Iris pigment epithelial cell (primary cell): ENCODE results near the gene ERC1.

Source experiments
- DNase-seq: peaks from one replicate; pipeline ENCODE4 v3.0.0-alpha.2; 2011; ENCODE audit warnings: low read depth

Gene ERC1

DNA sequence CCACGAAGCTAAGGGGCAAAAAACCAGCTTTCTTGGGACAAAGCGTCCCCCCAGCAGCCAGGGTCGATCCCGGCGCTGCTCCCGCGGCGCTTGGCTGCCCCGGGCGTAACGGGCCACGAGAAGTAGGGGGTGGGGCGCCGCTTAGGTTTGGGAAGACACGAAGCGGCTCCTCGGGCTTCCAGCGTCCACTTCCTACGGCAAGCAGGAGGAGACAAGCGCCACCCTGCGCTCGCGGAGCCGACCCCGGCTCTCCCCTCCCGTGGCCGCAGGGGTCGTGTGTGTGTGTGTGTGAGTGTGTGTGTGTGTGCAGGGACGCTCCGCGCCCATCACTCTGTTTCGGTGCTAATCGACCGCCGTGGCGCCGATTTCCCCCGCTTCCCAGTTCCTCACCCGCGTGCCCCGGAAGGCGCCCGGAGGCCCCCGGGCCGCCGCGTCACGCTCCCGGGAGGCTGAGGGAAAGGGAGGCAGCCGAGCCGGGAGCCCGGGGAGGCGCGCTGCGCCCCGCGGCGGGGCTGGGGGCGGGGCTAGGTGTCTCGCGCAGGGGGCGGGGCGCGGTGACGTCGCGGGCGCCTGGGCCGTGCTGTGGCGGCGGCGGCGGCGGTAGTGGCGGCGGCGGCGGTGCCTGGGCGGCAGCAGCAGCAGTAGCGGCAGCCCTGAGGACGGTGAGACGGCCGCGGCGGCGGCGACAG, at the start of gene ERC1:
Gene ERC1, plus strand, starts transcription at position 563 of the 689 bp plus-strand sequence. CDS start 36,681 bp downstream, outside the sequence.
- DNase-seq: peak; percentile 88

DNA sequence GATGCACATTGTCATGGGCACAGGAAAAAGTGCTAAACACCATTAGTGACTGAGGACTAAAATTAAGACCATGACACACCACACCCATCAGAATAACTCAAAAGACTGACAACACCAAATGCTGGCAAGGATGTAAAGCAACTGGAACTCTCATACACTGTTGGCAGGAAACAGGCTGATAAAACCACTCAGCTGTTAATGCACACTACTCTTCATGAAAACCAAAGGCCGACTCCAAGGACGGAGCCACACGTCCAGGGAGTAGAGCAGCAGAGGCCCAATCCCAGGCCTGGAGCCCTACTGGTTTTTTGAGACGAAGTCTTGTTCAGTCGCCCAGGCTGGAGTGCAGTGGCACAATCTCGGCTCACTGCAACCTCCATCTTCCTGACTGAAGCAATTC, 48.0 kb upstream of the ERC1 start:
- no peak for DNase-seq

GRCh38 chr12:944211-944610, 46.8 kb upstream of the ERC1 start:
- DNase-seq: no peak

DNA sequence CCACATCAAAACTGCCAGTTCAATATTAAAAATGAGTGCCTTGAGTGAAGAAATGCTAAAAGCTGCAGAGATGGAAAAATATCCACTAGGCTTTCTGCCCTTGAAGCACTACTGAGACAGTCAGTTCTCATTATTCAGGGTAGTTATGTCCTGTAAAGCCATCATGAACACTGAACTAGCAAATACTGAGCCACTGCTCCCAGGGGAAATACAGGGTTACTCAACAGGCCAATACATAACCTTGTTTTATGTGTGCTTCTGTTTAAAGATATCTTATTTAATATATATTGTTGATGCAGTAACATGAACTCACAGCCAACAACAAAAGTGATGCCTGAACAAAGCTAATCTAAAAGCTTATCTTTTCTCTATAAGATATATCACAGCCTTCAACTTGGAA, 44.8 kb upstream of the ERC1 start:
- peak; percentile 43 for DNase-seq

GRCh38 chr12:946631-947030, 44.4 kb upstream of the ERC1 start:
- peak; percentile 58 for DNase-seq

DNA sequence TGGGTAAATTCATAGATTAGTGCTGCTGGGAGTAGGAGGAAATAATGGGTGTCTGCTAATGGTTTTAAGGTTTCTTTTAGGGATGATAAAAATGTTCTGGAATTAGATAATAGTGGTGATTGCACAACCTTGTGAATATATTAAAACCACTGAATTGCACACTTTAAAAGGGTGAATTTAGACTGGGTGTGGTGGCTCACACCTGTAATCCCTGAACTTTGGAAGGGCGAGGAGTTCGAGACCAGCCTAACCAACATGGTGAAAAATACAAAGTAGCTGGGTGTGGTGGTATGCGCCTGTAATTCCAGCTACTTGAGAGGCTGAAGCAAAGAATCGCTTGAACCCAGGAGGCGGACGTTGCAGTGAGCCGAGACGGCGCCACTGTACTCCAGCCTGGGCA, 42.8 kb upstream of the ERC1 start:
- DNase-seq: no peak

GRCh38 chr12:949453-950191, 41.4 kb upstream of the ERC1 start, which contains the start of gene RAD52:
TSS of gene RAD52 (minus strand) at chr12:949694. CDS start at chr12:933058, 16,636 bp downstream.
- peak; percentile 99 for DNase-seq

DNA sequence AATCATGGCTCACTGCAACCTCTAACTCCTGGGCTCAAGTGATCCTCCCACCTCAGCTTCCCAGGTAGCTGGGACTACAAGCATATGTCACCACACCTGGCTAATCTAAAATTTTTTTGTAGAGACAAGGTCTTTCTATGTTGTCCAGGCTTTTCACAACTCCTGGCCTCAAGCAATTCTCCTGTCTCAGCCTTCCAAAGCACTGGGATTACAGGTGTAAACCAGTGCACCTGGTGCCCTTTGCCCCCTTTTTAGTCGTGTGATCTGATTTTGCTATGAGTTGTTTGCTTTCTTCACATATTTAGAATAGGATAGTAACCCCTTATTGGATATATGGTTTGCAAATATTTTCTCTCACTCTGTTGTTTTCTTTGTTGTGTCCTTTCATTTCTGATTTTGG, 39.8 kb upstream of the ERC1 start:
- no peak for DNase-seq

GRCh38 chr12:953776-954175, 37.2 kb upstream of the ERC1 start:
- DNase-seq: peak; percentile 74

GRCh38 chr12:954741-955140, 36.3 kb upstream of the ERC1 start:
- no peak for DNase-seq

DNA sequence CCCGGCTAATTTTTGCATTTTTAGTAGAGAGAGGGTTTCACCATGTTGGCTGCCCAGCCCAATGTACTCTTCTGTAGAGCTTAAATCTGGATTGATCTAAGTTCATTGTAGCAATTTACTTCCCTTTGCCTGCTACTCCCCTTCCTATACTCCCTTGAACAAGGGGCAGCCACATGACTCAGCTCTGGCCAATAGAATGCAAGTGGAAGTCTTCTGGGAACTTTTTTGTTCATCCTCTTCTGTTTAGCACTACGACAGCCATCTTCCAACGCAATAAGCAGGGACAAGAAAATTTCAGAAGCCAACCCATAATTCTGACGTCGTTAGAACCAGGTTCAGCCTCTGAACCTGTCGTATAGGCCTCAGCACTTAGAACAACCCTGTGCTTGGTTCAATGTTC, 35.1 kb upstream of the ERC1 start:
- DNase-seq: no peak

- DNase-seq: peak; percentile 43
Observed at GRCh38 chr12:958588-959123, 32.4 kb upstream of the ERC1 start.

DNA sequence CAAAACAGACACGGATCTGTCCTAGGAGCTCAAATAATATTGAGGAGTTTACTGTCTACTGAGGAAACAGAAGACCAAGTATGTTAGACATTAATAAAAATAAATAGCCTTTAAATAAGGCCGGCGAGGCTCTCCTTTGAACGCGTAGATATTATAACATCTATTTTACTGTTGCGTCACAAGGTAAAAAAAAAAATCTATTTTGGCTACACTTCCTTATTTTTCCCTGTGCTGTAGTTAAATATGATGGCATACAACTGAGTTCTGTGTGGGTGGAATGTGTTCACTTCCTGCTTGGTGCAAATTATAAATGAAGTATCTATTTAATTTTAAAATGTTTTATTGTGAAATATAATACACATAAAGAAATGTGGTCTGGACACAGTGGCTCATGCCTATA, 24.3 kb upstream of the ERC1 start:
- DNase-seq: no peak

DNA sequence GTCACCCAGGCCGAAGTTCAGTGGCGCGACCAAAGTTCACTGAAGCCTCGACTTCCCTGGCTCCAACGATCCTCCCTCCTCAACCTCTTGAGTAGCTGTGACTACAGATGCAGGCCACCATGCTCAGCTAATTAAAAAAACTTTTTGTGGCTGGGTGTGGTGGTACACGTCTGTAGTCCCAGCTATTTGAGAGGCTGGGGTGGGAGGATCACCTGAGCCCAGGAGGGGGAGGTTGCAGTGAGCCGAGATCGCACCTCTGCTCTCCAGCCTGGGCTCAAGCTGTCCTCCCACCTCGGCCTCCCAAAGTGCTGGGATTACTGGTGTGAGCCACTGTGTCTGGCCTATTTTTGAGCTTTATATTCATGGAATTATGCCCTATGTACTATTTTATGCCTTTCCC, 23.4 kb upstream of the ERC1 start:
- no peak for DNase-seq

GRCh38 chr12:968545-968944, 22.5 kb upstream of the ERC1 start:
- no peak for DNase-seq

- no peak for DNase-seq
Observed at GRCh38 chr12:969821-970220, 21.2 kb upstream of the ERC1 start.

DNA sequence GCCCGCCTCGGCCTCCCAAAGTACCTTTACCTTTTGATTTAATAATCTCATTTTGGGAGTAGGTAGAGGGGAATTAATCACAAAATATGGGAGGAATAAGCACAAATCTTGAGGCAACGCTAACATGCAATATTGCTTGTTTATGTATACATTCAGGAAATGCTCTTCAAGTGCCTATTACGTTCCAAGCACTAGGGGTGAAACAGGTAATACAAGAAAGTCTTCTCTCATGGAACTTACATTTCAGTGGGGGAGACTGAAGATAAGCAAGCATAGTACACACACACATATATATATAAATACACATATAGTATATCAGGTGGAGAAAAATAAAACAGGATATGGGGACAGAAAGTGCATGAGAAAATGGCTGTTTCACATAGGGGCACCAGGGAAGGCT, 19.0 kb upstream of the ERC1 start:
- DNase-seq: no peak

- no peak for DNase-seq
Observed at GRCh38 chr12:974271-974862, 16.7 kb upstream of the ERC1 start.

- no peak for DNase-seq
Observed at GRCh38 chr12:976644-977043, 14.4 kb upstream of the ERC1 start.

DNA sequence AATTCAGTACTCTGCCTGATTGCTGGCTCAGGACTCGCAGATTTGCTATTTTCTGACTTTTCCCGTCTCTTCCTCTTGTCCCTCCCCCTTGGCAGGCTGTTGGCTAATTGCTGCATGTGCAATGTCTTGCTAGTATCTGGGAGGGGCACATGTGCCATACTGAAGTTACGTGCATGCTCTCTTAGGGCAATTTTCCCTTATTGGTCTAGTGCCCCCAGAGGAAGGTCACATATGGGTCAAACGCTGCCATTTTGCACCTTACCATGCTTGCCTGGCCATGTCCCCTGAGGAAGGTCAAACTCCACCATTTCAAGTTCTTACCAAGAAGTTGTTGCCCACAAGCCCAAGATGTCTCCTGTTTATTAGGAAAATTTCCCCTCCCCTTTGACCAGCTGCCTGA, 13.9 kb upstream of the ERC1 start:
- DNase-seq: no peak

DNA sequence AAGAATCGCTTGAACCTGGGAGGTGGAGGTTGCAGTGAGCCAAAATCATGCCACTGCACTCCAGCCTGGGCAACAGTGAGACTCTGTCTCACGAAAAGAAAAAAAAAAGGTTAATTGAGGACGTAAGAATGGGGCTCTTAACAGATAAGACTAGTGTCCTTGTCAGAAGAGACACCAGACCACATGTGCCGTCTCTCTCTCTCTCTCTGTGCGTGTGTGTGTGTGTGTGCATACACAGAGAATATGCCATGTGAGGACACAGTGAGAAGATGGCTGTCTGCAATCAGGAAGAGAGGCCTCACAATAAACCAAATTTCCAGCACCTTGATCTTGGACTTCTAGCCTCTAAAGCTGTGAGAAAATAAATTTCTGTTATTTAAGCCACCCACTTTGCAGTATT, 11.7 kb upstream of the ERC1 start:
- DNase-seq: no peak

DNA sequence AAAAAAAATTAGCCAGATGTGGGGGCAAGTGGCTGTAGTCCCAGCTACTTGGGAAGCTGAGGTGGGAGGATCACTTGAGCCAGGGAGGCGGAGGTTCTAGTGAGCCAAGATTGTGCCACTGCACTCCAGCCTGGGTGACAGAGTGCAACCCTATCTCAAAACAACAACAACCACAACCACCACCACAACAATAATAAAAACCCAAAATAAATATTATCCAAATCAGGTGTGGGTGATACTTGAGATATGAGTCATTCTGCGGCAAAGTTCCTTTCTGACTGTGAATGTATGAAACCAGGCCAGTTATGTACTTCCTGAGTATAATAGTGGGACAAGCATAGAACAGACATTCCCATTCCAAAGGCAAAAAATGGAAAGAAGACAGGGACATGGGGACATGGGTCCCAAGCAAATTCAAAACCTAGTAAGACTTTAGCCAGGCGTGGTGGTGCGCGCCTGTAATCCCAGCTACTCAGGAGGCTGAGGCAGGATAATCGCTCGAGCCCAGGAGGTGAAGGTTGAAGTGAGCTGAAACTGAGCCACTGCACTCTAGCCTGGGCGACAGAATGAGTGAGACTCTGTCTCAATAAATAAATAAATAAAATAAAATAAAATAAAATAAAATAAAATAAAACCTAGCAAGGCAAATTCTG, 9.7 kb upstream of the ERC1 start:
- DNase-seq: peak; percentile 44
